Suppressor macrophage (primary cell): Measurements from ENCODE around the gene TMUB2.
"Not testable (repeated sequence)": the region's sequence is repeated elsewhere in the genome, so short reads cannot be mapped to it uniquely, and the experiment has no call there.

Experiments used
- DNase-seq, 4 experiments: peaks; one replicate each; pipeline ENCODE4 v3.0.0-alpha.2; 2020 to 2022

The TMUB2 gene

GRCh38 chr17:44219616-44220212, 32.9 kb downstream of the TMUB2 start, which contains the start of gene UBTF:
UBTF (minus strand) TSS chr17:44219675; CDS start chr17:44218229, 1,446 bp downstream.
- DNase-seq = peak; percentile 61 to 85 (median 74)

GRCh38 chr17:44220213-44221083, 33.7 kb downstream of the TMUB2 start:
- peak; percentile 60 to 88 (median 78) for DNase-seq

DNA sequence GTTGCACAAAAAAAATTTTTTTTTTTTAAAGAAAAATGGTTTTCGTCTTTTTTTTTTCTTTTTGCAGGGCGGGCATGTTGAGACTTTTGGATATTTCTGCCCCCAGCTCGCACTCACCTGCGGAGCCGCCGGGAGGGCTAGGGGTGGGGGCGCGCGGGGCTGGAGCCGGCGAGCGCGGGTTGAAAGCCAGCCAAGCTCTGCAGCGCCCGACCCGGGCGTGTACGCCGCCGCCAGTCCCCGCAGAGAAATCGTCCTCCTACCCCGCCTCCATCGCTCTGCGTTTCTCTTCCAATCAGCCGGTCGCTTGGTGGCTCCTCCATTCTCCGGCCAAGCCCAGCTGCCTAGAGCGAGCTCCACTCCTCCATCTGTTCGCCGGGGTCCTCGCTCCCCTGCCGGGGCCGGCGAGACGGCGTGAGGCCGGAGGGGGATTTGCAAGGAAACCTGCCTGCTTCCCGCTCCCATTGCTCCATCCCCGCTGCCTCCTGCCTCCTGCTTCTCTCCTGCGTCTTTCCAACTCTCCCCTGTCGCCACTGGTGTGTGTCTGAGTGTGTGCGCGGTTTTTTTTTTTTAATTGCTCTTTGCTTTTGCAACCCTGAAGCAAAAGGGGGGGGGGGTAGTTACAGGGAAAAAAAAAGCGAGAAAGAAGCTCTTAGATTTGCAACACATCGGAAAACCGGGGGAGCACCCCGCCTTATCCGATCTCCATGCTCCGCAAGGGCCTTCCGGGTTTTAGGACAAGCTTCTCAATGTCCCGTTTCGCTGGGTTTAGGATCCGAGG, 34.5 kb downstream of the TMUB2 start:
- peak; percentile 65 to 86 (median 77) for DNase-seq

DNA sequence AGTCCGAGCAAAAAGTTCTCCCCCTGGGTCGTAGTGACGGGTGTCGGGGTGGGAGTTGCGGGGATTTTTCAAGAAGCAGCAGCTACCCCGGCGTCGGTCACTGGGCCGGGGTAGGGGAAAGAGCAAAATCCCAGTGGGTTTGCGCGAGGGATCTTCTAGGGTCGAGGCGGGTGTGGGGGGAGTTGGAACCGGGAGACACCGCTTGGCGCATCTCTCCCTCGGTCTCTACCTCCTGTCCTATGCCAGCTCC, 35.0 kb downstream of the TMUB2 start:
- DNase-seq = no peak

DNA sequence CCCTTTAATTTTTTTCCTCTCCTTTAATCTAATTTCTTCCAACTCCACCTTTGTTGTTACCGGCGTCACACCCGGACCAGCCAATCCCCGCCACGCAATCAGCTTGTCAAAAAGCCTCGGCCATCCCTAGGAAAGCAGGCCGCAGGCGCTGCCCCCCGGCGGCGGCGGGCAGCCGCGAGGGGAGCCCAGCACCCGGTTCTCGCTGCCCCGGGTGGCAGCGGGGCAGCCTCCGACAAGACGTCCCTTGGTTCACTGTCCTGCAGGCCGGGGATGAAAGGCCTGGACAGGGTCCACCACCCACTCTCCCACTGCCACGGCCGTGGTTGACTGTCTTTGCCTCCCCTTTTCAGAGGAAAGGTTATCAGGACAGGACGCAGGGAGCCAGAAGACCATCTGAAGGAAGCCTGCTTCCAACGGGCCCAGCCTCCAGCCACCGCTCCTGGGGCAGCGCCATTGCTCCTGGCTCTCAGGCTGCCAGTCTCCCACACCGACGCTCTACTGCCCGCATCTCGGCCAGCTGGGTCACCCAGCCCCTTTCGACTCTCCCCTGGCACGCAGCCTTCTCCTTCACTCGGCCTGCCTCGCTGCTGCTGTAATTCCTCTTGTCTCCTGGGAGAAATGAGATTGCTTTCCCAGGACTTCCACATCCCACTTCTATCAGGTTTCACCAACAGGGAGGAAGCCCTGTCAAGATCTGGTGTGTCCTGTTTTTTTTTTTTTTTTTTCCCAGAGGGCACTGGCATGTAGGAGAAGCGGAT, 35.5 kb downstream of the TMUB2 start:
- DNase-seq = peak; percentile 42 to 79 (median 62)

DNA sequence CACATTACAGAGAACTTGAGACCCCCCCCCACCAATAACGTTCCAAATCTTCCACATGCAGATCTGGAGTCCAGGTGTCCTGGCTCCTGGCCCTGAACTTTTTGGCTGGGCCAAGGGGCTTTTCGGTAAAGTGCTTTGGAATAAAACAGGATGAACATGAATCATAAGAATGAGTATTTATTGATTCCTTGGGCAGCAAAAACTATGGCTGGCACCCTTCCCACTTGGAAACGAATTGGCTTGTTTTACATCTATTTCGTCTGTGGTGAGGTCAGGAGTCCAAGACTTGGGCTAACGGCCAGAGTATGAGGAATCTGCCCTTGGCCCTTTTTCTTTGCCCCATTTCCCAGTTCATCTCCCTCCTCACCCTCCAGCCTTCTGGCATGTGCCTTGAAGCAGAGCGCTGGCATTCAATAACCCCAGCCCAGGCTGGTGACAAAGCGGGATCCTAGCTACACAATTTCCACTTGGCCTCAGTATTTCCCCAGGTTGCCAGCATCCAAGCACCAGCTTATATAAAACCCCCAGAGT, 36.8 kb downstream of the TMUB2 start:
- DNase-seq = no peak

GRCh38 chr17:44229090-44229489, 42.3 kb downstream of the TMUB2 start:
- DNase-seq = no peak

DNA sequence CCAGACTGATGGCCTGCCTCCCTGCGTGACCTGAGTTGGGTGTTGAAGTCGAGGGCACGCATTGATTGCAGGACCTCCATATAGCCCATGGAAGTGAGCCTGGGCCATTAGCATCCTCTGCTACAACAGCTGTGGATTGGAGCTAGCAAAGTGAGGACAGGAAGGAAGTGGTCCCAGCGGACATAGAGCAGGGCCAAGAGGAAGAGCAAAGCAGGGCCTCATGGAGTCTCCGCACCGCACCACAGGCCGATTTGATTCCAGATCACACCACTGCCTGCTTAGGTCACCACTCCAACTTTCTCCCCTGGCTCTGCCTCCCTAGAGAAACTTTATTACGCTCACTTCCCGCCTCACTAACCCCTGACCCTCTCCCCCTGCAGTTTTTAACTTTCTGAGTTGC, 43.4 kb downstream of the TMUB2 start:
- no peak for DNase-seq

- DNase-seq = no peak
Observed at GRCh38 chr17:44232061-44232460, 45.3 kb downstream of the TMUB2 start.

GRCh38 chr17:44233582-44233981, 46.8 kb downstream of the TMUB2 start:
- DNase-seq = no peak

DNA sequence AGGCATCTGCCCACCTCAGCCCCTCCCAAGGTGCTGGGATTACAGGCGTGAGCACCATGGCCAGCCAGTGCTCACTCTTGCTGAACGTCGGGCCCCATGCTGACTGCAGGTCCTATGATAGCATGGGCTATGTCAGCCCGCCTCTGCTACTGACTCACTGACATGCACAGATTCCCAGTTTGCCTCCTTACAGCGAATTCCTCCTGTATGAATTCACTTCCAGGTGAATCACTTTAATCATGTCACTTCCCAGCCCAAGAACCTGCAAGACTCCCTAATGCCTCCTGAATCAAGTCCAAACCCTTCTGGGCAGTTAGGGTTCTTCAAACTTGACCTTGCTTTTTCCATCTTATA, 48.8 kb downstream of the TMUB2 start:
- no peak for DNase-seq

DNA sequence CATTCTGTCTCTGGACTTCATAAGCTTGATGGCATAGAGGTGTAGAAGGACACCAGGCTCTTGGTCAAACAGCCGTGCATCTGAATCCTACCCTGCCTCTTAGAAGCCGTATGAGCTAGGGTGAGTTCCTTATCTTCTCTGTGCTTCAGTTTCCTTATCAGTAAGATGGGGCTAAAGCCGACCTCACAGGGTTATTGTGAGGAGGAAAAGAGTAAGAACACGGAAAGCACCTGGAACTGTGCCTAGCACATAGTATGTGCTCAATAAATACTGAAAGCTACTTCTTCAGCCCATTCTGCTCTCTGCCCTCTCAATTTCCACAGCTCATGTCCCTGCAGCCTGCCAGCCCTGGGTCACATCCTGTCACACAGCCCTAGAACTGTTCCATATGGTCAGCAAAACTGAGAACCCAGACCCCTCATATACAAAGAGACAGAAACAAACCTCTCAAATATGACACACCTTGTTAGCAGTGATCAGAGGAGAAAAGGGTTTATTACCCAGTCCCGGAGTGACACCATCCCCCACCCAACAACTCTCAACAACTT, 49.7 kb downstream of the TMUB2 start:
- DNase-seq = no peak

GRCh38 chr17:44237886-44238285, 51.1 kb downstream of the TMUB2 start:
- not testable (repeated sequence) for DNase-seq

DNA sequence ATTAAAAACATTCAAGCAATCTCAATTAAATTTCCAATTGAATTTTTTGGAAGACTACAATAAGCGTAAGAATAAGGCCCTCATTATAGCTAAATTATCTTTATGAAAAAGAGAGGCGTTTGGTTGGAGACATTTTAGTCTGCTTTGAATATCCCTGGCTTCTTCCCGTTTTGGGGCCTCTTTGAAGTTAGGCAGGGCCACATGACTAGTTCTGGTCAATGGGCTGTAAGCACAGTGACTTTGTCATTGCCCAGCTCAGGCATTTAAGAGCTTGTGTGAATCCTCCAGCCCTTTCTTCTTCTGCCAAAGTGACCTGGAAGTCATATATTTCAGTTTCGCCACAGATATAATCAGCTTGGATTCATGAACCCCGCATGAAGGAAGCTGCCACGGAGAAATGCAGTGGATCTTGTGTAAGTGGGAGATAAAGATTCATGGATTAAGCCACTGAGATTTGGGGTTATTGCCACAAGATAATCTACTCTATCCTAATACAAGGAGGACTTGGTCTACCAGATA, 54.4 kb downstream of the TMUB2 start:
- peak; percentile 65 to 82 (median 76) for DNase-seq
